BE2C (cell line): ENCODE measurements around the gene TNRC6A.

ENCODE experiments used
- DNase-seq: peaks from one replicate; pipeline ENCODE4 v3.0.0-alpha.2; 2020
- H3K27me3 ChIP-seq: fragments of 250-450 bp; sonication (Bioruptor Pico); 2 replicates; pipeline ENCODE4 v1.5.1; 2020; ENCODE audit warnings: mild to moderate bottlenecking
- H3K36me3 ChIP-seq: fragments of 250-450 bp; sonication (Bioruptor Pico); 2 replicates; pipeline ENCODE4 v1.5.1; 2020; ENCODE audit warnings: mild to moderate bottlenecking
- H3K4me1 ChIP-seq: fragments of 250-450 bp; sonication (Bioruptor Pico); 2 replicates; pipeline ENCODE4 v1.5.1; 2020
- H3K4me3 ChIP-seq: 2 replicates; pipeline ENCODE4 v1.5.1; 2011; ENCODE audit warnings: low read depth, low read length
- H3K9me3 ChIP-seq: fragments of 250-450 bp; sonication (Bioruptor Pico); 2 replicates; pipeline ENCODE4 v1.5.1; 2020
- TF ChIP-seq, protein P1 (sequence below): IDR thresholded peaks from 2 replicates; pipeline ENCODE4 v1.5.1; 2012; ENCODE audit warnings: mild to moderate bottlenecking, low read depth, low read length

The TNRC6A gene

DNA sequence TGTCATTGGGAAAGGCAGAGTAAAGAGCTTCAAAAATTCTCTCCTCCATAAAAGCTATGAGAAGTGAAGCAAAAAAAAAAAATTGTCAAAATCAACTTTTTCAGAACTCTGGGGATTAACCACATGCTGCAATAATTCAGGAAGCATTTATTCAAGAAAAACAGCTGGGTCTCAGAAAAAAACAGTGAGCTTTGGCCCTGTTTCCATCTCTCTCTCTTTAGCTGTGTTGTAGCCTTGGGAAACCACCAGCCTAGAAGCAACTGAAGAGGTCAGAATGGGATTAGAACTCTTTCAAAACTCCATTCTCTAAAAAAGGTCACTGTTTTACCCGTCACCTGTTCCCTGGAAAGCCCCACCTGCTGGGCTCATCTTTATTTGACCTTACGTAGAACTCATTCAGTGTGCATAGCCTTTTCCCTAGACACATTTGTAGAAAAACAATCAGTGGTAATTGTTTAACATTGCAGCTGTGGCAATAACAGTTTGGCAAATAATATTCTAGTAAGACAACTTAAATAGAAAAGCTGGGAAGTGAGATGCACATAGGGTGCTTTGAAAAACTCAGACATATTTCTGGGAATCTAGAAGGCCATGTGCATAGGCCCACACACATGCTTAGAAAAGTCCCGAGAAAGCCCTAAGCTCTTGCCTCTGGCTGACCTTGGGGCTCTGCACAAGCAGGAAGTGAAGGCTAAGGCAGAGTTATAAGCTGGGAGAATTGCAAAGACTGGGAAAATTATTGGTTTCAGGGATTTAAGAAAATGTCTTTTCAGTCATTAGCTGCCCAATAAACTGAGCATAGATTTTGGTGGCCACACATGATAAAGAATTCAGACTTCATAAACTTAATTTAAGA is 134.4 kb downstream of the TNRC6A start:
- Histone ChIP-seq H3K9me3 (no peaks in the 10 kb centered on the region; the same call in 1 of the 2 replicates), H3K4me3 (no peak overlapping the region), H3K4me1 (no peaks in the 10 kb centered on the region), H3K27me3 (no peaks in the 10 kb centered on the region), H3K36me3 (no peaks in the 10 kb centered on the region)
- TF ChIP-seq, protein P1, sequence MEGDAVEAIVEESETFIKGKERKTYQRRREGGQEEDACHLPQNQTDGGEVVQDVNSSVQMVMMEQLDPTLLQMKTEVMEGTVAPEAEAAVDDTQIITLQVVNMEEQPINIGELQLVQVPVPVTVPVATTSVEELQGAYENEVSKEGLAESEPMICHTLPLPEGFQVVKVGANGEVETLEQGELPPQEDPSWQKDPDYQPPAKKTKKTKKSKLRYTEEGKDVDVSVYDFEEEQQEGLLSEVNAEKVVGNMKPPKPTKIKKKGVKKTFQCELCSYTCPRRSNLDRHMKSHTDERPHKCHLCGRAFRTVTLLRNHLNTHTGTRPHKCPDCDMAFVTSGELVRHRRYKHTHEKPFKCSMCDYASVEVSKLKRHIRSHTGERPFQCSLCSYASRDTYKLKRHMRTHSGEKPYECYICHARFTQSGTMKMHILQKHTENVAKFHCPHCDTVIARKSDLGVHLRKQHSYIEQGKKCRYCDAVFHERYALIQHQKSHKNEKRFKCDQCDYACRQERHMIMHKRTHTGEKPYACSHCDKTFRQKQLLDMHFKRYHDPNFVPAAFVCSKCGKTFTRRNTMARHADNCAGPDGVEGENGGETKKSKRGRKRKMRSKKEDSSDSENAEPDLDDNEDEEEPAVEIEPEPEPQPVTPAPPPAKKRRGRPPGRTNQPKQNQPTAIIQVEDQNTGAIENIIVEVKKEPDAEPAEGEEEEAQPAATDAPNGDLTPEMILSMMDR, result no peak
- DNase-seq, result no peak

DNA sequence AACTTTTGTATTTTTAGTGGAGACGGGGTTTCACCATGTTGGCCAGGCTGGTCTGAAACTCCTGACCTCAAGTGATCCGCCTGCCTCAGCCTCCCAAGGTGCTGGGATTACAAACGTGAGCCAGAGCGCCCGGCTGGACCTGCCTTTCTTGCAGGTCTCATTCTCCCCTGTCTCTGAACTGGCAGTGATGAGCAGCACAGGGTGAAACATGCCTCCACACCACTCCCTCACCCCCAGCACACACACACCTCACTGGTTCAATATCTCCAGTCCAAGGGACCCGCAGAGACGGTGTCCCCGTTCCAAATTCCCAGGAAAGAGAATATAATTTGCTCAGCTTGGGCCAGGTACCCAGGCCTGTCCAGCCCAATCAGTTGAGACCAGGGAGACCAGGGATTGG is 139.6 kb downstream of the TNRC6A start:
- no peak overlapping the region for H3K4me3 ChIP-seq
- H3K27me3 ChIP-seq, result no peaks in the 10 kb centered on the region
- TF ChIP-seq, protein P1, result no peak
- H3K9me3 ChIP-seq, result no peaks in the 10 kb centered on the region
- DNase-seq, result no peak
- no peaks in the 10 kb centered on the region for H3K36me3 ChIP-seq
- no peaks in the 10 kb centered on the region for H3K4me1 ChIP-seq

GRCh38 chr16:24871891-24872290 is 142.4 kb downstream of the TNRC6A start:
- Histone ChIP-seq H3K27me3 (no peaks in the 10 kb centered on the region), H3K36me3 (no peaks in the 10 kb centered on the region), H3K9me3 (no peaks in the 10 kb centered on the region), H3K4me1 (no peaks in the 10 kb centered on the region), H3K4me3 (no peak overlapping the region)
- TF ChIP-seq, protein P1, result no peak
- DNase-seq, result no peak

GRCh38 chr16:24873028-24873427 is 143.6 kb downstream of the TNRC6A start:
- H3K4me1 ChIP-seq, result no peaks in the 10 kb centered on the region
- H3K9me3 ChIP-seq, result no peaks in the 10 kb centered on the region
- H3K4me3 ChIP-seq, result no peak overlapping the region
- H3K36me3 ChIP-seq, result no peaks in the 10 kb centered on the region
- no peaks in the 10 kb centered on the region for H3K27me3 ChIP-seq
- TF ChIP-seq, protein P1, result no peak
- no peak for DNase-seq

DNA sequence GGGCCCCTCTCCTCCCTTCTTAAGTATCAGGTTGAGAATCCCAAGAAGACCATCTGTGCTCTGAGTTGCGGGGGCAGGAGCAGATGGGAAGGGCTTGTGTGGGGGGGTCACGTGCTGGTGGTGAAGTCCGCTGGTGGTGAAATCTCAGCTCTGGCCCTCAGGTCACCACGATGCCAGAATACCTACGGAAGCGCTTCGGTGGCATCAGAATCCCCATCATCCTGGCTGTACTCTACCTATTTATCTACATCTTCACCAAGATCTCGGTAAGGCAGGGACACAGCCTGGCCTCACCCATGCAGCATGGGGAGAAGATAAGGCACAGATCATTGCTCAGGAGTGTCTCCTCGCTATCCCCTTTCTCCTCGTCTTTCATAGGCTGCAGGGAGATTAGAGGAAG is 146.0 kb downstream of the TNRC6A start:
- Histone ChIP-seq H3K36me3 (no peaks in the 10 kb centered on the region), H3K4me3 (no peak overlapping the region), H3K4me1 (no peaks in the 10 kb centered on the region), H3K27me3 (no peaks in the 10 kb centered on the region), H3K9me3 (no peaks in the 10 kb centered on the region)
- TF ChIP-seq, protein P1, result no peak
- no peak for DNase-seq
